Cardiac ventricle fibroblast (primary cell): ENCODE measurements around the gene NUDT1. TPM values are rescaled to one million over a fixed set of nuclear protein-coding genes. Genes with fewer than 3 reads are reported as not detected.

Experiments
- total RNA-seq: library from RNA; depleted of rRNA; stranded (reverse); fragments of >200 nt; gene quantifications from 2 replicates; pipeline ENCODE4 v1.2.3, GENCODE V29; 2015

NUDT1 gene
- total RNA-seq: 17.8 and 25.2 TPM in 2 replicates

DNA sequence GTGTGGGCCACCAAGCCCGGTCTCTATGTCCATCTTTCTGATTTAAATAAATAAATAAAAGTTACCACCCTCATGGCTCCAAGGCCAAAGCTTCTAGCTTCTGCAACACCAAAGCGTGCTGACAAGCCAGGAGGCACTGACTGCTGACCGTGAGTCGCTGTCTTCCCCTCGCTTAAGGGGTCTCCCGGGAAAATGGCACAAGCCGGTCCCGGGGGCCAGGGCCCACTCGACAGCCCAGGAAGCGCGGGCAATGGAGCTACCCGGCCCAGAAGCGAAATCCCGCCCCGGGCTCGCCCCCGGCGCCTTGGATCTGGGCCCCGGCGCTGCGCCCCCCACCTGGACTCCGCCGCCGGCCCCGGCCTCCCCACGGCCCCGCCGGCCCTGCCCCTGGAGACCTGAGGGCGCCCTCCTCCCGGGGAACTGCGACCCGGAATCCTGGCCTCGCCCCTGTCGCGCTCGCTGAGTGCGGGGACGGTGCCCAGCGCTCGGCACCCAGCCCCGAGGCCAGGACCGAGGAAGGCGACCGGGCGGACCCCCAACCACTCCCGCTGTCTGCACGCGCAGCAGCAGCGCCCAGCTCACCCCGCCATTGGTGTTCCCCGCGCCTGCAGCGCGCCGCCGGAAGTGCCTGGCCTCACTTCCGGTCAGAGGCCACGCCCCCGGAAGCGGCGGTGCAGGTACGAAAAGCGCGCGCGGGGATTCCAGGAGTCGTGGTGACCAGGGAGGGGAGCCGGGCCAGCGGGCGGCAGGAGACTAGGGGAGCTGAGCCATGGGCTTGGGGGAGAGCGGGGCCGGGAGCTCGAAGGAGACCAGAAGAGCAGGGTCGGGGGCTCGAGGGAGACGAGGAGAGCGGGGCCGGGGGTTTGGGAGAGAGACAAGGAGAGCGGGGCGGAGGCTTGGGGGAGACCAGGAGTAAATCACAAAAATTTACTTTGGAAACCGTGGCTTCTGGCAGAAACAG, at the start of gene NUDT1, which contains the start of gene MRM2:
NUDT1 (plus strand) TSS at position 647 of the 961 bp plus-strand sequence. CDS start 2,349 bp downstream, outside the sequence.
MRM2 (minus strand) TSS at position 626 of the 961 bp plus-strand sequence; CDS start at position 590, 36 bp downstream.

DNA sequence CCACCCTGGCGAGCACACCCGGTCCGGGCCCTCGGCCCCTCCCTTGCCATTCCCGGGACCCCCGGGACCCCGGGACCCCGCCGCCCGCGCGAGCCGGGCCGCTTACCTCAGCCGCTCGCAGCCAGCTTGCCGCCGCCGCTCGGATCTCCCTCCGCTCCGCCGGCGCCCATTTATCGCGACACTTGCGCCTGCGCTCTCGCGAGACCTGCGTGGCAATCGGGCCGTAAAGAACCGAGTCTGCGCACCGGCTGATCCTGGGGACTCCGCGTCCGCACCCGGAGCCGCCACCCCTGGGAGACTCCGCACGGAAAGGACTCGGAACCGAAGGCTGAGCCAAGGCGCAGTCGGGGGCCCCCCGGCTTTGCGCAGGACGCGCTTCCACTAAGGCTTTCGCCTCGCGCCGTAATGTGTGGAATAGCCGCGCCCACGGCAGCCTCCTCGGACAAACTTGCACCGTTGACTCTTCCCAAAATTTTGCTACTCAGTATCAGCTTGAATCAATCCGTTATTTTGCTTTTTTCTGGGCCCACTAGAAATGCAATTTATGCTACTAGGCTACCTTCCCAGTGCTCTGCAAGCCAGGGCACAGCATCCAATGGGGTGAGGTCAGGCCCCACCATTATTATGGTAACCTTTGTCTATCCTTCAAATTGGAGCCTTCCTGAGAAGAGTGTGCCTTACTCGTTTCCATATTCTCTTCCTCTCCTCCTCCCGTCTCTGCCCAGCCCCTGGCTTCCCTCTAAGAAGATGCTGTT, 9.1 kb upstream of the NUDT1 start, which contains the start of gene MAD1L1:
MAD1L1 (minus strand) TSS at position 180 of the 755 bp plus-strand sequence. CDS start 2,812 bp downstream, outside the sequence.

Other genes with a start within 250 kb of the NUDT1 start
- gene MAD1L1, start 9.3 kb upstream of the NUDT1 start, total RNA-seq: 23.8 and 37.1 TPM in 2 replicates
- gene MRM2, start within 50 bp of the NUDT1 start, total RNA-seq: 16.0 and 16.3 TPM in 2 replicates
- 14.3 and 32.2 TPM in 2 replicates for gene SNX8, start 72.2 kb downstream of the NUDT1 start, total RNA-seq
- gene EIF3B, start 112.6 kb downstream of the NUDT1 start, total RNA-seq: 129 and 133 TPM in 2 replicates
- gene CHST12, start 161.4 kb downstream of the NUDT1 start, total RNA-seq: 14.7 and 21.4 TPM in 2 replicates
- not detected in 2 replicates for gene GRIFIN, start 234.2 kb downstream of the NUDT1 start, total RNA-seq